HepG2 (cell line): ENCODE measurements around the gene HLF. TPM values are rescaled to one million over a fixed set of nuclear protein-coding genes. Genes with fewer than 3 reads are reported as not detected.

ENCODE experiments used
- ATAC-seq: fragments of 200-7000 bp; cut with Tn5 transposase; 3 replicates; pipeline ENCODE4 v1.9.1; 2020; ENCODE audit warnings: mild to moderate bottlenecking, moderate library complexity
- BruUV-seq: library from RNA; stranded (reverse); fragments of 400-500 nt; replicated peaks from 2 replicates; lab custom pipeline; 2021; lab: Mats Ljungman, UMichigan
- CTCF ChIA-PET: fragments of 300-600 bp; formaldehyde crosslinking; extraction: SDS; loops from one replicate; lab custom pipeline; 2021; ENCODE audit warnings: low total read pairs, inconsistent platforms, low intra/inter-chr PET ratio; lab: Yijun Ruan, JAX
- POLR2A ChIA-PET: fragments of 350-600 bp; sonication (Branson Sonifier 250); formaldehyde crosslinking; loops from one replicate; lab custom pipeline; 2020; ENCODE audit warnings: antibody characterized with exemption, inconsistent platforms; lab: Yijun Ruan, JAX
- DNase-seq: peaks from one replicate; pipeline ENCODE4 v3.0.0-alpha.2; 2015; ENCODE audit warnings: low spot score
- FAIRE-seq: peaks from 3 replicates; lab custom pipeline; 2011; peaks lifted over from hg19 to GRCh38; lab: Jason Lieb, UNC
- H2AFZ ChIP-seq: one replicate; pipeline ENCODE4 v1.6.1; 2011; ENCODE audit warnings: low read length, inconsistent platforms
- H3K27ac ChIP-seq: fragments of 300-600 bp; 3 replicates; pipeline ENCODE4 v1.8.0; 2011; ENCODE audit warnings: mixed run types, mild to moderate bottlenecking, mixed read lengths, low read length, inconsistent platforms; ENCODE audit not compliant: insufficient read depth; ENCODE audit errors: extremely low read length
- H3K27me3 ChIP-seq, 2 experiments: fragments of 200-600 bp in 1 of 2; 2 replicates in 1 of 2; 3 replicates in 1 of 2; pipeline versions ENCODE4 v1.6.0 to v1.8.0; 2011; ENCODE audit warnings: low read length in 2 of 2, mild to moderate bottlenecking in 2 of 2, moderate library complexity in 2 of 2, inconsistent platforms in 1 of 2; ENCODE audit not compliant: insufficient read depth in 2 of 2, control insufficient read depth in 1 of 2
- H3K36me3 ChIP-seq, 2 experiments: fragments of 200-600 bp in 1 of 2; replicated peaks in 1 of 2; 2 replicates in 1 of 2; 3 replicates in 1 of 2; pipeline versions ENCODE4 v1.5.1 to v1.8.0; 2011; ENCODE audit warnings: low read length in 2 of 2, inconsistent platforms in 1 of 2; ENCODE audit not compliant: insufficient read depth in 2 of 2, control insufficient read depth in 1 of 2
- H3K4me1 ChIP-seq: 2 replicates; pipeline ENCODE4 v1.5.1; 2012; ENCODE audit warnings: low read length, inconsistent platforms; ENCODE audit not compliant: insufficient read depth
- H3K4me2 ChIP-seq: 2 replicates; pipeline ENCODE4 v1.6.0; 2011; ENCODE audit warnings: low read depth, low read length, inconsistent platforms
- H3K4me3 ChIP-seq, 3 experiments: fragments of 200-600 bp in 1 of 3; sonication (generic), shearing (Covaris generic) in 1 of 3; replicated peaks in 1 of 3; 2 replicates each; pipeline ENCODE4 v1.5.1; 2011 to 2016; ENCODE audit warnings: low read length in 3 of 3, inconsistent platforms in 2 of 3, low read depth in 2 of 3, mild to moderate bottlenecking in 2 of 3, control low read depth in 1 of 3, mixed read lengths in 1 of 3; ENCODE audit not compliant: insufficient read depth in 1 of 3
- H3K79me2 ChIP-seq: one replicate; pipeline ENCODE4 v1.6.1; 2011; ENCODE audit warnings: low read length, inconsistent platforms; ENCODE audit not compliant: insufficient read depth
- H3K9ac ChIP-seq: 2 replicates; pipeline ENCODE4 v1.6.0; 2011; ENCODE audit warnings: mild to moderate bottlenecking, low read depth, low read length, inconsistent platforms; ENCODE audit not compliant: insufficient read depth
- H3K9me3 ChIP-seq: 2 replicates; pipeline ENCODE4 v1.5.1; 2012; ENCODE audit warnings: mild to moderate bottlenecking, low read length
- H4K20me1 ChIP-seq: 2 replicates; pipeline ENCODE4 v1.6.0; 2011; ENCODE audit warnings: inconsistent platforms, mild to moderate bottlenecking, low read length, moderate library complexity; ENCODE audit not compliant: insufficient read depth
- ARNT ChIP-seq: fragments of 450-650 bp; IDR thresholded peaks from 2 replicates; pipeline ENCODE4 v1.6.1; 2017
- BRF2 ChIP-seq: sonication (generic); formaldehyde crosslinking; IDR thresholded peaks from 2 replicates; pipeline ENCODE4 v1.8.1; 2022; ENCODE audit warnings: mild to moderate bottlenecking, missing genetic modification reagents
- CBX5 ChIP-seq: sonication (generic); formaldehyde crosslinking; IDR thresholded peaks from 2 replicates; pipeline ENCODE4 v1.4.0; 2020; ENCODE audit warnings: missing genetic modification reagents, borderline replicate concordance
- ELF4 ChIP-seq: sonication (generic); formaldehyde crosslinking; IDR thresholded peaks from 2 replicates; pipeline ENCODE4 v1.5.0; 2020; ENCODE audit warnings: missing genetic modification reagents, mild to moderate bottlenecking, moderate library complexity, borderline replicate concordance
- FIP1L1 ChIP-seq: fragments of 200-400 bp; formaldehyde crosslinking; IDR thresholded peaks from 2 replicates; pipeline ENCODE4 v1.6.1; 2018; ENCODE audit warnings: low read depth, mild to moderate bottlenecking, low read length, moderate library complexity, borderline replicate concordance; ENCODE audit not compliant: insufficient read depth
- FOXK1 ChIP-seq: sonication (generic); formaldehyde crosslinking; IDR thresholded peaks from 2 replicates; pipeline ENCODE4 v1.4.0; 2020; ENCODE audit warnings: low read depth, missing genetic modification reagents, borderline replicate concordance
- GATAD1 ChIP-seq: IDR thresholded peaks from 2 replicates; pipeline ENCODE4 v1.6.1; 2016; ENCODE audit warnings: missing genetic modification reagents, missing compliant biosample characterization
- MAFK ChIP-seq, 2 experiments: IDR thresholded peaks in 1 of 2; conservative IDR thresholded peaks in 1 of 2; 2 replicates each; pipeline ENCODE4 v1.6.1; 2011; ENCODE audit warnings: improper control_type of control experiment in 2 of 2, low read length in 2 of 2
- MTF1 ChIP-seq: sonication (generic); formaldehyde crosslinking; IDR thresholded peaks from 2 replicates; pipeline ENCODE4 v1.5.0; 2020; ENCODE audit warnings: missing genetic modification reagents
- MXD1 ChIP-seq: sonication (generic); formaldehyde crosslinking; IDR thresholded peaks from 2 replicates; pipeline ENCODE4 v1.4.0; 2020; ENCODE audit warnings: mild to moderate bottlenecking, missing genetic modification reagents
- POLR2G ChIP-seq: fragments of 200-400 bp; formaldehyde crosslinking; IDR thresholded peaks from 2 replicates; pipeline ENCODE4 v1.6.1; 2018; ENCODE audit warnings: mild to moderate bottlenecking, low read depth, low read length, moderate library complexity
- RARA ChIP-seq: IDR thresholded peaks from 2 replicates; pipeline ENCODE4 v1.6.1; 2016; ENCODE audit warnings: missing genetic modification reagents, missing compliant biosample characterization
- SRF ChIP-seq: IDR thresholded peaks from 2 replicates; pipeline ENCODE4 v1.6.1; 2011; ENCODE audit warnings: mild to moderate bottlenecking, low read depth, low read length, moderate library complexity
- SSRP1 ChIP-seq: IDR thresholded peaks from 2 replicates; pipeline ENCODE4 v1.6.1; 2016; ENCODE audit warnings: control low read depth
- TEAD2 ChIP-seq: sonication (generic); formaldehyde crosslinking; IDR thresholded peaks from 2 replicates; pipeline ENCODE4 v1.9.0; 2021; ENCODE audit warnings: missing genetic modification reagents
- TEAD3 ChIP-seq: optimal IDR thresholded peaks from 2 replicates; pipeline ENCODE3; 2016; ENCODE audit warnings: borderline replicate concordance
- TP53 ChIP-seq: sonication (generic); formaldehyde crosslinking; conservative IDR thresholded peaks from 2 replicates; pipeline ENCODE4 v1.4.0; 2020; ENCODE audit warnings: missing genetic modification reagents
- ZNF572 ChIP-seq: sonication (generic); formaldehyde crosslinking; IDR thresholded peaks from 2 replicates; pipeline ENCODE4 v1.5.1; 2020; ENCODE audit warnings: mild to moderate bottlenecking, missing genetic modification reagents
- ZNF674 ChIP-seq: sonication (generic); formaldehyde crosslinking; IDR thresholded peaks from 2 replicates; pipeline ENCODE4 v1.5.0; 2020; ENCODE audit warnings: low read depth, mild to moderate bottlenecking, missing genetic modification reagents
- ZNF710 ChIP-seq: sonication (generic); formaldehyde crosslinking; IDR thresholded peaks from 2 replicates; pipeline ENCODE4 v1.5.0; 2020; ENCODE audit warnings: mild to moderate bottlenecking, missing genetic modification reagents, borderline replicate concordance
- WGBS: methylation state at CpG from one replicate; pipeline ENCODE4 v1.1.6; 2017; ENCODE audit warnings: low lambda C conversion rate; 5-methylcytosine and 5-hydroxymethylcytosine counted together
- in situ Hi-C: cut with HindIII; loops from 2 replicates; pipeline ENCODE4 v1.10.0; 2017; ENCODE audit warnings: low pct_unique_long_range_greater_than_20kb; ENCODE audit not compliant: extremely low pct_ligation_motif_present
- intact Hi-C: fragments of 100-400 bp; cut with micrococcal nuclease; formaldehyde crosslinking; loops from one replicate; pipeline ENCODE4 v1.10.0; 2022; ENCODE audit not compliant: unreplicated experiment
- polyA plus RNA-seq, 8 experiments: library from polyadenylated mRNA; depleted of rRNA in 3 of 8; stranded (reverse) in 7 of 8; unstranded in 1 of 8; fragments of >200 nt; fragmentation: Illumina TruSeq in 4 of 8; extraction: Trizol in 4 of 8; gene quantifications; 2 replicates each; pipeline versions ENCODE4 v1.2.1 to v1.2.3, GENCODE V29; 2011 to 2016; ENCODE audit warnings: low read depth in 4 of 8, missing spikeins in 1 of 8, mixed read lengths in 1 of 8; ENCODE audit not compliant: insufficient read depth in 1 of 8
- total RNA-seq, 5 experiments: library from RNA; depleted of rRNA; stranded (reverse); fragments of >200 nt; fragmentation: Illumina TruSeq; extraction: Trizol; gene quantifications; 2 replicates each; pipeline ENCODE4 v1.2.3, GENCODE V29; 2016; ENCODE audit warnings: low read depth in 1 of 5
- TF ChIP-seq, protein P1 (sequence below): sonication (generic); formaldehyde crosslinking; IDR thresholded peaks from 2 replicates; pipeline ENCODE4 v1.5.0; 2020; ENCODE audit warnings: missing genetic modification reagents, mild to moderate bottlenecking, borderline replicate concordance

HLF gene
- total and polyA plus RNA-seq, 2 of the 13 experiments (the other 11 are each of a cell fraction or from before 2014, with no cell fraction given) = 202 to 346 TPM

- Histone ChIP-seq H3K27ac (peak overlapping the region; percentile 86), H3K27me3 (no peaks in the 10 kb centered on the region), H2AFZ (no peak overlapping the region), H3K9ac (0 out of 2 replicates have a peak overlapping the region, but pooled peaks have one; percentile 3), H3K36me3 (peaks cover 15 to 69% of the 10 kb centered on the region in 2 experiments), H3K4me1 (peaks cover 100% of the 10 kb centered on the region), H3K4me3 (no peak overlapping the region), H4K20me1 (peaks cover 82% of the 10 kb centered on the region), H3K9me3 (no peaks in the 10 kb centered on the region), H3K4me2 (peak overlapping the region; percentile 6; the same call in 1 of the 2 replicates), H3K79me2 (peaks cover 96% of the 10 kb centered on the region)
- intact Hi-C loops = no loop called here
- BruUV-seq = TSS peak; percentile 1
- in situ Hi-C loops = no loop called here
- no peak for FAIRE-seq
- ChIA-PET POLR2A (interaction anchor here (1.0 to 2.9 kb wide), 4 partner anchors 16 to 71 kb away, joined by 3 to 14 read pairs (median 5); no protein-coding TSS in a partner anchor), CTCF (no interaction called here)
- DNase-seq = no peak
- ATAC-seq = no peak
- WGBS = 89% methylated on average over 9 of the region's 9 CpGs
- TF ChIP-seq SSRP1 (CRISPR knock-in tag) (no peak), ZNF710 (CRISPR knock-in tag) (peak; percentile 36; the same call in 1 of the 2 replicates), FOXK1 (CRISPR knock-in tag) (0 out of 2 replicates have a peak, but pooled peaks have one; percentile 2), MXD1 (CRISPR knock-in tag) (no peak), TEAD3 (CRISPR knock-in tag) (peak; percentile 14), ZNF674 (no peak), MAFK (conservative IDR thresholded peaks at IDR 0.05 in 1 of 2, IDR thresholded peaks at IDR 0.05 in 1 of 2; ENCODE audit: low read length in 2 of 2) (no peak), MTF1 (no peak), ZNF572 (CRISPR knock-in tag) (no peak), ELF4 (CRISPR knock-in tag) (no peak), TEAD2 (CRISPR knock-in tag) (no peak), ARNT (no peak), POLR2G (peak; percentile 68), BRF2 (CRISPR knock-in tag) (0 out of 2 replicates have a peak, but pooled peaks have one; percentile 25), RARA (no peak), SRF (no peak), CBX5 (CRISPR knock-in tag) (no peak), GATAD1 (no peak), FIP1L1 (no peak), TP53 (peak; percentile 97)
- TF ChIP-seq, protein P1, sequence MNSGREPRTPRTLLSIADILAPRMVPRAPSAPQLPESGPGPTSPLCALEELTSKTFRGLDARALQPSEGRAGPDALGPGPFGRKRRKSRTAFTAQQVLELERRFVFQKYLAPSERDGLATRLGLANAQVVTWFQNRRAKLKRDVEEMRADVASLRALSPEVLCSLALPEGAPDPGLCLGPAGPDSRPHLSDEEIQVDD (CRISPR knock-in tag) = no peak
Observed at GRCh38 chr17:55308613-55309391, 44.0 kb downstream of the HLF start.
